NCI-H2081 (cell line): ENCODE measurements around the gene OLA1.
A peak's percentile ranks its signal among the peaks of the same experiment; 100 is the strongest.
"Not testable (repeated sequence)": the region's sequence is repeated elsewhere in the genome, so short reads cannot be mapped to it uniquely, and the experiment has no call there.

ENCODE experiments used
- DNase-seq, 2 experiments: peaks; one replicate each; lab custom pipeline; 2025; lab: John Stamatoyannopoulos, UW

OLA1 gene

DNA sequence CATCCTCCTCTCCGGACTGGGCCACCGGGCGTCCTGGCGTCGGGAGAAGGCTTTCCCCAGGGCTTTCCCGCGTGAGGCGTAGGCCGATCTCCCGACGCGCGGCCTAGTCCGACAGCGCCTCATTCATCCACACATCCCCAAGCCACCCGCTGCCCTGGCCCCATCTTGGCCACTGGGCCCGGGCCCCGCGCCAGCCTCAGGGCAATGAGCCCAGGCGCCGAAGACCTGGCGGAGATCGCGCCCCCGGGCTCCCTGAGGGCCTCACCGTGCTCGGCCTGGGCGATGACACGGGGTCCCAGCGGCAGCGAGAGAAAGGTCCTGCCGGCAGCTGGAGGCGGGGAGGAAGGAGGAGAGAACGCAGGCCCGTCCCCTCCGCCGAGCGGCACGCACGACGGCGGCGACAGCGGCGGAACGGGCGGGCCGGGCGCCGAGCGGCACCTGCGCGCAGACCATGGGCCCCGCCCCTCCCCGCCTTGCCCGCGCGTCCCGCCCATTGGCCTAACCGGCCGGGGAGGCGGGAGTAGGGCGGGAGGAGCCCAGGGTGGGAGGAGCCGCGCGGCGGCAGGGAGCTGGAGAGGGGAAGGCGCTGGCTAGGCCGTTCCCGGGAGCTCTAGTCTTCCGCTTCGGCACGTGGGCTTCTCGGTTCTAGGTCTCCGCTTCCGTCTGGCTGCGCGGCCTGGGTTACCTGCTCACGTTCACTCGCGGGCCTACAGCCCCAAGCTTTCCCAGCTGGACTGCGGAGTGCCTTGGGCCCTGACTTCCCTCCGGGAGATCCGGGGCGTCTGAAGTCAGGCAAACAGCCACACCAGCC, at the start of gene OLA1:
Gene OLA1, minus strand, starts transcription at position 346 of the 811 bp plus-strand sequence. CDS start 1,717 bp downstream, outside the sequence.
- DNase-seq = peak; percentile 94 to 97

DNA sequence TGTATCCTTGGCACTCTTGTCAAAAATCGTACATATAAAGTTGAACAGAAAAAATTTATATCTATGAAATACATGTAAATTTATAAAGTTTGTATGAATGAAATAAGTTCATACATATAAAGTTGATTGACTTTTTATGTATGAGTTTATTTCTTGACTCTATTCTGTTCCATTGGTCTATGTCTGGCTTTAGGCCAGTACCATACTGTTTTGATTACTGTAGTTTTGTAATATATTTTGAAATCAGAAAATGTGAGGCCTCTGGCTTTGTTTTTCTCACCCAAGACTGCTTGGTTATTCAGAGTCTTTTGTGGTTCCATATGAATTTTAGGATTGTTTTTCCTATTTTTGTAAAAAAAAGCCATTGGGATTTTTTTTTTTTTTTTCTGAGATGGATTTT, 44.6 kb upstream of the OLA1 start:
- DNase-seq = no peak

- DNase-seq = peak in 1 of 2 experiments; percentile 5
These were observed 37.8 kb upstream of the OLA1 start for GRCh38 chr2:174286172-174286571.

- DNase-seq = no peak
These were observed 34.1 kb upstream of the OLA1 start for GRCh38 chr2:174282441-174282840.

DNA sequence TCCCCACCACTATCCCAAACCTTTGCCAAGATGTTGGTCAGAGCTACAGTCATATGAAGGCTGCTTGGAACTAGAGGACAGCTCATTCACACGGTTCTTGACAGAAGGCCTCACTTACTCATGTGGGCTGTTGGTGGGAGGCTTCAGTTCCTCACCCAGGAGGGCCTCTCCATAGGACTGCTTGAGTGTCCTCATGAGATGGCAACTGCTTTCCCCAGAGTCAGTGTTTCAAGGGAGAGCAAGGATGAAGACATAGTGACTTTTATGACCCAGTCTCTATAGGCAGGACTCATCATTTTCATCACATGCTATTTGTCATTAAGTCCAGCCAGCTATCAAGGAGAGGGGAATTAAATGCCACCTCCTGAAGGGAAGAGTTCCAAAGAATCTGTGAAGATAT, 33.4 kb upstream of the OLA1 start:
- DNase-seq = no peak

DNA sequence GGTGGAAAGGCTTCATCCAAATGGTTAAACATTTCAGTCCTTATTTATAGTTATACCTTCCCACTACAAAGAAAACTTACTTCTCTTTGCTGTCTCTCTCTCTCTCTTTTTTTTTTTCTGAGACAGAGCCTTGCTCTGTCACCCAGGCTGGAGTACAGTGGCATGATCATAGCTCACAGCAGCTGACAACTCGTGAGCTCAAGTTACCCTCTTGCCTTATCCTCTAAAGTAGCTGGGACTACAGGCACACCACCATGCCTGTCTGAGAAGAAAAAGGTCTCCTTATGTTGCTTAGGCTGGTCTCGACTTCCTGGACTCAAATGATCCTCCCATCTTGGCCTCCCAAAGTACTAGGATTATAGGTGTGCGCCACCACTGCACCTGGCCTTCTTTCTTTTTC, 32.3 kb upstream of the OLA1 start:
- no peak for DNase-seq

GRCh38 chr2:174270263-174270662, 21.9 kb upstream of the OLA1 start:
- DNase-seq = not testable (repeated sequence)

- DNase-seq = no peak
These were observed 18.0 kb upstream of the OLA1 start for GRCh38 chr2:174266288-174266687.

DNA sequence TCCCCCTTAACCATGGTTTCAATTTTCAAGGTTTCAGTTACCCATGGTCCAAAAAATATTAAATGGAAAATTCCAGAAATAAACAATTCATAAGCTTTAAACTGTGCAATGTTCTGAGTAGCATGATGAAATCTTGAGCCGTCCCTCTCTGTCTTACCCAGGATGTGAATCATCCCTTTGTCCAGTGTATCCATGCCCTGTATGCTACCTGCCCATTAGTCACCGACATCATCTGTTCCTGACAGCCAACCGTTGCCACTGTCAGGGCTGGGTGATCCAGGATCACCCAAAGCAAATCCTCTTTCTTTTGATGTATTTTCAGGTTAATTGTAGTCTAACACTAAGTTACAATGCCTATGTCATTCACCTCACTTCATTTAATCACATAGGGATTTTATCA, 15.7 kb upstream of the OLA1 start:
- DNase-seq = no peak

DNA sequence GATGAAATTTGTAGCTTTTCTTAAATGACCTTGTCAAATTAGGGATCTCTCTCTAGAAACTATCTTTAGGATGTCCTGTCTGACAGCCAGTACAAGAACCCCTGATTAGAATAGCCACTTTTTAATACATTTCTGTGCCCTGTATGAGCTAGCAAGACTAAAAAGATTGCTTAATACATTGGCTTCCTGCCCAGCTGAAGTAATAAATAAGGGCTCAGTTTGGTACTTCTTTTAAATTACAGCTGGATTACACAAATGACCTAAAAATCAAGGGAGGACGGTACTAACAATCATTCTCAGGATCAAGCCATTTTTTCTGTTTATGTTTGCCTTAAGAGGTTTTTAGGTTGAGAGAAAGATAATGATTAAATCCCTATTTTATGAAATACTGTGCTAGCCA, 11.6 kb upstream of the OLA1 start:
- DNase-seq = no peak

DNA sequence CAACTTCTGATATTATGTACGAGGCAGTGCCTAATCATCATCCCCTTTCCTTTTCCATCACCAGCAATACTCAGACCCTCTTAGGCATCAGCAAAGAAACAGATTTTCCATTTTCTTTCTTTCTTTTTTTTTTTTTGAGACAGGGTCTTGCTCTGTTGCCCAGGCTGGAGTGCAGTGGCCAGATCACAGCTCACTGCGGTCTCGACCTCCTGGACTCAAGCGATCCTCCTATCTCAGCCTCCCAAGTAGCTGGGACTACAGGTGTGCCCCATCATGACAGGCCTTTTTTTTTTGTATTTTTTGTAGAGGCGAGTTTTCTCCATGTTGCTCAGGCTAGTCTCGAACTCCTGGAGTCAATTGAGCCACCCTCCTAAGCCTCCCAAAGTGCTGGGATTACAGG, 5.9 kb upstream of the OLA1 start:
- DNase-seq = no peak

DNA sequence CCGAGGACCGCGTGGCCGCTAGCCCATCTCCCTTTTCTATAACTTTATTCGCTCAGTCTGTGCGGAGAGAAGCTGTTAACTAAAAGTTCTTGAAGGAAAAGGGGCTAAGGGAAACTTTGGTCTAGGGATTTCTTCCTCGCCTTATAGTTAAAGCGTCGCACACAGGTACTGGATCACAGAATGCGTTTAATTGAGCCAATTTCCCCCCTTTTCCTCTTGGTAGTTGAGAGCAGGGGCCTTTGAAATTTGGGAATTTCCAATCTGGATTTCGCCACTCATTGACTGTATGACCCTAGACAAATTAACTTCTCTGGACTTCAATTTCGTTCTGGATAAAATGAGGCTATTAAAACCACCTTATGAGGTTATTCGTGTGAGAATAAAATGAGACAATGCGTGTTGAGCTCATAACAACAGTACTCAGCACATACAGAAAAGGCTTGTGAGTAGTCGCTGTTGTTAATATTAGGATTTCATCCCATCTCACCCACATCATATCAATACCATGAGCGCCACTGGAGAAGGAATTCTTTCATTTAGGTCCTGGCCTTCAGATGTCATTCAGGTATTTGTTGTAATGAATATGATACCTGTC, 763 bp upstream of the OLA1 start:
- DNase-seq = no peak

GRCh38 chr2:174247474-174248186, 702 bp downstream of the OLA1 start:
- DNase-seq = peak in 1 of 2 experiments; percentile 27

DNA sequence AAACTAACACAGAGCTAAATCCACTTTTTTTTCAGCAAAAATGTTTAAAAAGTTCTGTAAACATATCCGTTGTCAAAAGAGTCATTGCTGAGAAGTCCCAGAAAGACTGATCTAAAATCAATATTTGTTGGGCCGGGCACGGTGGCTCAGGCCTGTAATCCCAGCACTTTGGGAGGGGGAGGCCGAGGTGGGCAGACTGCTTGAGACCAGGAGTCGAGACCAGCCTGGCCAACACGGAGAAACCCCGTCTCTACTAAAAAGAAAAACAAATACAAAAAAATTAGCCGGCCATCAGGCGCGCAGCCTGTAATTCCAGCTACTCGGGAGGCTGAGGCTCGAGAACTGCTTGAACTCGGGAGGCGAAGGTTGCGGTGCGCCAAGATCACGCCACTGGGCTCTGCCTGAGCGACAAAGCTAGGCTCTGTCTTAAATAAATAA, 1.4 kb downstream of the OLA1 start:
- DNase-seq = peak in 1 of 2 experiments; percentile 4

DNA sequence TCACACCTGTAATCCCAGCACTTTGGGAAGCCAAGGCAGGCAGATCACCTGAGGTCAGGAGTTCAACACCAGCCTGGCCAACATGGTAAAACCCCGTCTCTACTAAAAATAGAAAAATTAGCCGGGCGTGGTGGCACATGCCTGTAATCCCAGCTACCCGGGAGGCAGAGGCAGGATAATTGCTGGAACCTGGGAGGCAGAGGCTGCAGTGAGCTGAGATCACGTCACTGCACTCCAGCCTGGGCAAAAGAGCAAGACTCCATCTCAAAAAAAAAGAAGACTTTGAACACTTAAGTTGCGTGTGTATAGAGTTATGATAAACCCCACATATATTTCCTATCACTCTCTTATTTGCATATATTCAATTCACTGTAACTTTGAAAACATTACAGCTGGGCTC, 2.7 kb downstream of the OLA1 start:
- DNase-seq = not testable (repeated sequence)

DNA sequence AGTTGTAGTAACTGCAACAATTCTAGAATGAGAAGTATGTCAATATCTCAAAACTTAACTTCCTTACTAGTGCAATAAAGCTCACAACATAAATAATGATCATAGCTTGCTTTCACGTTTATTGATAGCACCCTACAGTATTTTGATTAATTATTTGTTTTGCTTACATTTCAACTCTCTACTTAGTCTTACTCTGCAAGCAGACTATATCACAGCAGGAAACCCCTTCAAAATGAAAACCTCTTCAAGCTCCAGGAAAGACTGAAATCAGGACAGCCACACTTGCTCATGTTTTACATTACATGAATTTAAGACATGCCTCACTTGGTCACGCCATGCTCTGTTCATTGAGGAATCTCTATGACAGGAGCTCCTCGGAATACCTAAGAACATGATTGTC, 3.3 kb downstream of the OLA1 start:
- no peak for DNase-seq

GRCh38 chr2:174243812-174244211, 4.5 kb downstream of the OLA1 start:
- no peak for DNase-seq

GRCh38 chr2:174240097-174240496, 8.2 kb downstream of the OLA1 start:
- no peak for DNase-seq

DNA sequence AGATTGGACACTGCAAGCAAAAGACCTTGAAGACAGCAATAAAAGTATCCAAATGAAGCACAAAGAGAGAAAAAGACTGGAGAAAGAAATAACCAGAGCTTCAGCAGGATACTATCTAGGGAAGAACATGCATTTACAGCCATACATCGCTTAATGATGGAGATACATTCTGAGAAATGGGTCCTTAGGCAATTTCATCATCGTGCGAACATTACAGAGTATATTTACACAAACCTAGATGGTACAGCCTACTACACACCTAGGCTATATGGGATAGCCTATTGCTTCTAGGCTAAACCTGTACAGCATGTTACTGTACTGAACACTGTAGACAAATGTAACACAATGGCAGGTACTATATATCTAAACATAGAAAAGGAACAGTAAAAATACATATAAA, 11.9 kb downstream of the OLA1 start:
- DNase-seq = no peak

DNA sequence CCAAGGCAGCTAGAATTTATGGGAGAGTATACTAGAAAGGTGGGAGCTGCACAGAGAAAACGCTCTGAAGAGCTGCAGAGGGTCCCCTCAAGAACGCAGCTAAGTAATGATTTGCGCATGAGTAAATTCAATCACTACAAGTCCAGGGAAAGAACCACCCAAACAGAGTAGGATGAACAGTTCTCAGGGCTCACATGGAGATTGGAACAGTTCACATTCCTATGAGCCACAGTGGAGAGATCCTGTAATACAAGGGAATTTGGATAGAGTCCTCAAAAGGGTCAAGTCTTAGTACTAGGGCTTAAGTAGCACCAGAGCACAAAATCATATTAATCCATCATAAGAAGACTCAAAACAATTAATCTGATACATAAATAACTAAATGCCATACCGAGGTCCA, 12.7 kb downstream of the OLA1 start:
- DNase-seq = no peak

GRCh38 chr2:174233771-174234275, 14.5 kb downstream of the OLA1 start:
- no peak for DNase-seq

GRCh38 chr2:174227748-174228147, 20.6 kb downstream of the OLA1 start:
- DNase-seq = no peak
